NOMO-1 treated with DMSO at 0.1 percent for 48 hours (cell line): ENCODE results near the gene ODAD3.
"Not testable (repeated sequence)": the region's sequence is repeated elsewhere in the genome, so short reads cannot be mapped to it uniquely, and the experiment has no call there.

Experiments used
- DNase-seq: peaks from one replicate; lab custom pipeline; 2025; ENCODE audit not compliant: unreplicated experiment; lab: John Stamatoyannopoulos, UW

The ODAD3 gene

DNA sequence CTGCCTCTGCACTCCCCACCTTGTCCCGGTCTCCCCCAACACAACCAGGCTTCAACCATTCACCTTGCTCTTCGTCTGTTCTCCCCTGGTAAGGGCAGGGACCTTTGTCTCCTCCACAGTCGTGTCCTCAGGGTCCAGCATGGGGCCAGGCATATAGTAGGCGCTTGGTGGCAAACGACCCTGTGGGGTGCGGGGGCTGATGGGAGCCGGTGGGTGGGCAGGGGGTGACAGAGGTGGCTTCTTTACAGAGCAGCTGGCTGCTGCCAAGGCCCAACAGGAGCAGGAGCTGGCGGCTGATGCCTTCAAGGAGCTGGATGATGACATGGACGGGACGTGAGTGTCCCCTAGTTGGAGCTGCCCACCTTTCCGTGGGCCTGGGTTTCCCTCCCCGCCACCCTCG is 10.2 kb upstream of the ODAD3 start:
- DNase-seq: no peak

- no peak for DNase-seq
Observed at GRCh38 chr19:11444059-11444458, 9.1 kb upstream of the ODAD3 start.

DNA sequence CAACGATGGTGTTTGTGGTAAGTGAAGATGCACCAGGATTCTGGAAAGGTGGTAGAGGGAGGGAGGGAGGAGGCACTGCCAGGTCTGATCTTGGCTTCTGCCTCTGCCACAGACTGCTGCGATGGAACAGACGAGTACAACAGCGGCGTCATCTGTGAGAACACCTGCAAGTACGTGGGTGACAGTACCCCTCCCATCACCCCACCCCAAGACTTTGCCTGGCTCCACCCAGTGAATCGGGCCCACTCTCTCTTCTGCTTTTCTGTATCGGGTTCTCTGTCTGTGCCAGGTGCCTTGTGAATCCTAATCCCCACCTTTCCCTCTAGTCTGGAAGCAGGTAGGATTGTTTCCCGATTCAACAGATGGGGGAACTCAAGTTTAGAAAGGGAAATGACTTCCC is 3.0 kb upstream of the ODAD3 start:
- no peak for DNase-seq

GRCh38 chr19:11435833-11436313 is 952 bp upstream of the ODAD3 start:
- no peak for DNase-seq

GRCh38 chr19:11434703-11435056 is 241 bp downstream of the ODAD3 start:
- DNase-seq: no peak

GRCh38 chr19:11433526-11433925 is 1.4 kb downstream of the ODAD3 start:
- not testable (repeated sequence) for DNase-seq

- no peak for DNase-seq
Observed at GRCh38 chr19:11426656-11427055, 8.3 kb downstream of the ODAD3 start.

- DNase-seq: no peak
Observed at GRCh38 chr19:11425719-11426457, 9.0 kb downstream of the ODAD3 start.

- no peak for DNase-seq
Observed at GRCh38 chr19:11423791-11424181, 11.1 kb downstream of the ODAD3 start.

DNA sequence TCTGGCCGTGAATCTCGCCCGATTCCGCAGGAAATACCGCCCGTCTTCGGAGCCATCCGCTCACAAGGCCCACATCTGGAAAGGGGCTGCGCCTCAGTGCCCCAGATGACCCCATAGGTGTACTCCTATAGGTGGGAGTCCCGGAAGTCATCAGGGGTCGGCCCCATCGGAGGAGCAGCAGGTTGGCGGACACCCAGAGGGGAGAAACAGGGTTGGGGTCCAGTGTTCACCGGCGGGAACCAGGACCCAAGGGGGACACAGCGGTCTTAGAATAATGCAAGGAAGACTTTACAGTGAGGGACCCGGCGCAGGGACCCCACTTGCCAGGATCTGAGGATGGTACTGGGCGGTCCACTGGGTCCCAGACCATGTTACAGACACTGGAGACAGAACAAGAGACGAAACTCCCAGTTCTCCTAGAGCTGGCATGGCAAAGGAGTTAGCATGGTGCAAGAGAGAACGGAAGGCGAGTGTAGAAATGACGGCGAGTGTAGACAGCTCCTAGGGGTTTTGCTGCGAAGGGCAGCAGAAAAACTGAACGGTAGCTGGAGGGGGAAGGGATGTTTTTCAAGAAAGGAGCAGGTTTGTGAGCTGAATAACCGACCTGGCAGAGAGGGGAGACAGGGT is 11.6 kb downstream of the ODAD3 start:
- DNase-seq: no peak

DNA sequence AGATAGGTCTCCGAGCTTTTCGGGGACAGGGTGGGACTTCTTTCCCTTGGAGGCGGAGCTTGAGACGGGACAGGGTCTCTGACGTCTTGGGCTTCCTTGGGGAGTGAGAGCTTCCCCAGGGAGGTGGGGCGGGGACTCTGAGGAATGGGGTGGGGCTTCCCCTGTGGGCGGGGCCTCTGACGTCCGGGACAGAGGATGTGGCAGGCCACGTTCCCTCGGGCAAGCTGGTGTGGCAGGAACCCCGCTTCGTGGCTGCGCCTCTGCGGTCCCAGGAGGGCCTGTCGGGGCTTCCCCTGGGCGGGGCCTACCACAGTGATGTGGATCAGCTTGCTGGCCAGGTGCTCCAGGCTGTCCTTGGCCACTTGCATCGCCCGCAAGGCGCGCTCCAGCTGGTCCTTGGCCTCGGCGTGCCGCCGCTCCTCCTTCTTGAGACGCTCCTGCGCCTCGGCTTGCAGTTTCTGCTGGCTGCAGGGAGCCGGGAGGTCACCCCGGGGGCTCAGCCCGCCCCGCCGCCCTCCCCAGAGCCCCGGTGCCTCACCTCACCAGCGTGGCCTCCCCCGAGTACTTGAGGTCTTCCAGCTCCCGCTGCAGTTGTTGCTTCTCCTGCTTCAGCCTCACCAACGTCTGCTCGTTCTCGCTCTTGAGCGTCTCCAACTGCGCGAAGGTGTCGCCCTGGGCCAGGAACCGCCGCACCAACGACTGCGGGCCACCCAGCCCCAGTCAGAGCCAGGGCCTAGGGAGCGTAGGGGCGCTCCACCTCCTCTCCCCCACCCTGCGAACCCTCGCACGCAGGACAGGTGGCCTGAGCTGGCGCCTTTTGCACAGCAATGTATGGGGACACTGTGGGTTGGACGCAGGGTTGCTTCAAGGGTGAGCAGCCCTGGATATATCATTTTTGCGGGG is 12.5 kb downstream of the ODAD3 start:
- no peak for DNase-seq

DNA sequence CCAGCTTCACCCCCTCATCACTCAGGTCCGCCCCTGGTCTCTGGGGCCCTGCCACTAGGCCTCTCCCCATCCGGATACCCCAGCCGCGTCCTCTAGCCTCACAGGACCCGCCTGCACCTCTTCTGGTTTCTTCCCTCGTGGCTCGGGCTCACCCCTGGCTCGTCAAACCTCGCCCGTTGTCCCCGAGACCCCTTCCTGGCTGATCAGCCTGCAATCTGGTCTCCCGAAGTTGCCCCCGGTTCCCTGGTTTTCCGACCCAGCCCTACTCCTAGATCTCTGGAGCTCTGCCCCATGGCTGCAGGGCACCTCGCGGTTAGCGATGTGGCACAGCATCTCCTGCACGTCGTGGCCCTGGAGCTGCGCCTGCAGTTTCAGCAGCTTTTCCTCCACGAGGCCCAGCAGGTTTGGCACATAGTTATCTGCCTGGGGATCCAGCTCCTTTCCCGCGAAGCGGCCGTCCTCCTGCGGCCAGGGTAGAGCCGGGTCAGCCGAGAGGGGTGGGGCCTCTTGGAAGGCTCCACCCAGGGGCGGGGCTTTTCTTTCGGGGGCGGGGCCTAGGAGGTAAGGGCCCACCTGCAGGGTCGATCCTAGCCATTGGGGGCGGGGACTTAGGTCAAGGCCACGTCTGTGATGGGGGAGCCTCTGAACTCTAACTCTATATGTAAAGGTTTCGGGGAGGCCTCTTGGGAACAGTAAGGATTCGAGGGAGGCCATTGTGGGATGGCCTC is 13.4 kb downstream of the ODAD3 start:
- no peak for DNase-seq

DNA sequence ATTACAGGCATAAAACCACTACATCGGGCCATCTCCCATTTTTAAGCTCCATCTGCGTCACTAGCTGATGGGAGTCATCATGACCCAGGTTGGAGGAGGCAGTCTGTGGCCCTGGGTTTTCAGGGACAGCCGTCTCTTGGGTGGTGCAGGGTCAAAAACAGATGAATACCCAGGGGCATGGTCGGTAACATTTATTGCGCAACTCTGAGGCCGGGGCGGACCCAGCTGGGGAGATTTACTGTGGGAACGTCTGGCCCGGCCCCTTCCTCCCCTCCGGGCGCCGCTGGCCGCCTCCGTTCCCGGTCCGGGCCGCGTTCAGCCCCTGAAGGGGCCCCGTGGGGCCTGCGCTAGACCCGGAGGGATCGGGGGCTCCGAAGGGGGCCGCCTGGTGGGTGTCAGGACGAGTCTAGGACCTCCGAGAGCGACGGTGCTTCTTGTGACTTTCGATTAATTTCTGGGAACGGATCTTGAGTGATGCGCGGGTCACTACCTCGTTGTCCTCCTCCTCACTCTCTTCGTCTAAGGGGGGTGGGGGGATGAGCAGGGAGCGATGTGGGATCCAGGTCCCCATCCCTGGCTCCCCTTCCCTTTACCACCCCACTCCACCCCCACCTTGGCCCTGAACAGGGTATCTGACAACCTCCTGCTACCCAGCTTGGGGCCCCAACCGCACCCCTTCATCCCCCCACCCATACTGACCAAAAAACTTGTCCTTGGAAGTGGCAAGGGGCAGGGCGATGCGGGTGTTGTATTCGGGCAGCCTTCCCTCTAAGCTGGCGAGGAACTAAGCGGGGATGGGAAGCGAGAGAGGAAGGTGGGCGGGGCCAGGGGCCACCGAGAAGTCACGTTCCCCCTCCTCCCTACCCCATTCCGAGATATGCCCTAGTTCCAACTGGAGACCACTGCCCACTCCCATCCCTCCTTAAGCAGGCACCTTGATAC is 14.2 kb downstream of the ODAD3 start:
- DNase-seq: peak; percentile 14

GRCh38 chr19:11418549-11419506 is 16.1 kb downstream of the ODAD3 start, which contains the start of gene RGL3:
RGL3 (minus strand) TSS chr19:11419314; CDS start chr19:11419278, 36 bp downstream.
- DNase-seq: no peak

- no peak for DNase-seq
Observed at GRCh38 chr19:11418094-11418548, 16.8 kb downstream of the ODAD3 start.

DNA sequence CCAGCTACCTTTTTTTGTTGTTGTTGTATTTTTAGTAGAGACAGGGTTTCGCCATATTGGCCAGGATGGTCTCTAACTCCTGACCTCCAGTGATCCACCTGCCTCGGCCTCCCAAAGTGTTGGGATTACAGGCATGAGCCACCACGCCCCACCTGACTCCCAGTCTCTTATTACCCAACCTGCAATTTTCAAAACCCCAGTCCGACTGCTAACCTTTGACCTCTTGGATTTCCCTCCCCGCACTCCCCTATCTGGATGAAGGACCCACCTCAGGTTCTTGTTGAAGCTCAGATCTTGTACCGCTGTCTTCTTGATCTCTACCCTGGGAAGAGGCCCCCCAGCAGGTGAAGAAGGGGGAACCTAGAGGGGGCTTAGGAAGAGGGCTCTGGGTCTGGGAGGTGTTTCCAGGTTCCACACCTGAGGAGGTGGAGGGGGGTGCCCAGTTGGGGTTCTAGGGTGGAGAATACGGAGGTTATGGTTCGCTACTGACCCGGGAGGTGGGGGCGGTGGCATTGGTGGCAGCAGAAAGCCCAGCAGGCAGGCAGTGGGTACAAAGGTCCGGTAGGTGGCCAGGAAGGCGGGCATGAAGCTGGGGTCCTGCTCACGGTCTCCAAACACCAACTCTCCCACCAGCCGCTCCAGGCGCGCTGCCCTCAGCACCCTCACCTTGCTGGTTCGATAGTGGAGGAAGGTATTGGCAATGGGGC is 18.4 kb downstream of the ODAD3 start:
- no peak for DNase-seq

DNA sequence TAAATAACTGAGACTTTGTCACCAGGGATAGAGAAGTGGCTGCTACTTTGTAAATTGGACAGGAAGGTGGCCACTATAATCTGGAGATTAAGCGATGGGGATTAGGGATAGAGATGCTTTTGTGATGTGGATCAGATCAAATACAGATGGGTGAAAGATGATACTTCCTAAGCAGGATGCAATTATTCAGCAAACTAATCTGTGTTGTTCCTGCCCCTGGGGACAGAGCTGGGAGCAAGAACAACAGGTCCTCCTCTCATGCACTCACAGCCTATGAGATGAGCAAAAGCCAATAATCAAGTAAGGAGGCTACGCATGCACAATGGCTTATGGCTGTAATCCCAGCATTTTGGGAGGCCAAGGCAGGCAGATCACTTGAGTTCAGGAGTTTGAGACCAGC is 20.4 kb downstream of the ODAD3 start:
- DNase-seq: no peak

GRCh38 chr19:11410682-11411081 is 24.2 kb downstream of the ODAD3 start:
- no peak for DNase-seq
